ENCODE results near the gene TNRC6B. TPM values are rescaled to one million over a fixed set of nuclear protein-coding genes. Genes with fewer than 3 reads are reported as not detected.

TNRC6B gene
- total RNA-seq, 3 donors from 2014 or later, result 32.8 to 53.1 (median 39.7) TPM

DNA sequence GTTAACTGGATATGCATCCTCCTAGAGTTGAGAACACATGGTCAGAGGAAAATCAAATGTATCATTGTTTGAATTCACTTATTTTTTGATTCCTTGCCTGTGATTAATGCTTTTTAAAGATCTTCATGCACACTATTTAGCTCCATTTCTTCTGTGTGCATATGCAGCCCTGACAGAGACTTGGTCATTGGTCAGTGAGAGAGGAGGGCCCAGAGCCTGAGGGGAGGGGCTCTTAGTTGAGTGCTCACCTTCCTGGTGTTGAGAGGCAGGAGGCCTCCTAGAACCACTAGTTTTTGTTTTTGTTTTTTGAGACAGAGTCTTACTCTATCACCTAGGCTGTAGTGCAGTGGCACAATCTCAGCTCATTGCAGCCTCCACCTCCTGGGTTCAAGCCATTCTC is 48.9 kb downstream of the TNRC6B start:
- Histone ChIP-seq H3K27me3 (no peaks in the 10 kb centered on the region), H3K36me3 (no peaks in the 10 kb centered on the region), H3K4me1 (no peaks in the 10 kb centered on the region), H3K9me3 (no peaks in the 10 kb centered on the region), H3K4me3 (no peak overlapping the region), H3K27ac (no peak overlapping the region)
- intact Hi-C loops (cut with DNase I; ENCODE audit: low total_unique reads), result no loop called here
- no peak for TF ChIP-seq POLR2AphosphoS5 (IDR thresholded peaks at IDR 0.05)
- TF ChIP-seq, protein P1, sequence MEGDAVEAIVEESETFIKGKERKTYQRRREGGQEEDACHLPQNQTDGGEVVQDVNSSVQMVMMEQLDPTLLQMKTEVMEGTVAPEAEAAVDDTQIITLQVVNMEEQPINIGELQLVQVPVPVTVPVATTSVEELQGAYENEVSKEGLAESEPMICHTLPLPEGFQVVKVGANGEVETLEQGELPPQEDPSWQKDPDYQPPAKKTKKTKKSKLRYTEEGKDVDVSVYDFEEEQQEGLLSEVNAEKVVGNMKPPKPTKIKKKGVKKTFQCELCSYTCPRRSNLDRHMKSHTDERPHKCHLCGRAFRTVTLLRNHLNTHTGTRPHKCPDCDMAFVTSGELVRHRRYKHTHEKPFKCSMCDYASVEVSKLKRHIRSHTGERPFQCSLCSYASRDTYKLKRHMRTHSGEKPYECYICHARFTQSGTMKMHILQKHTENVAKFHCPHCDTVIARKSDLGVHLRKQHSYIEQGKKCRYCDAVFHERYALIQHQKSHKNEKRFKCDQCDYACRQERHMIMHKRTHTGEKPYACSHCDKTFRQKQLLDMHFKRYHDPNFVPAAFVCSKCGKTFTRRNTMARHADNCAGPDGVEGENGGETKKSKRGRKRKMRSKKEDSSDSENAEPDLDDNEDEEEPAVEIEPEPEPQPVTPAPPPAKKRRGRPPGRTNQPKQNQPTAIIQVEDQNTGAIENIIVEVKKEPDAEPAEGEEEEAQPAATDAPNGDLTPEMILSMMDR (IDR thresholded peaks at IDR 0.05), result no peak
- no peak for TF ChIP-seq POLR2A (IDR thresholded peaks at IDR 0.05)
- DNase-seq (ENCODE audit: low spot score in 2 of 2), result no peak

DNA sequence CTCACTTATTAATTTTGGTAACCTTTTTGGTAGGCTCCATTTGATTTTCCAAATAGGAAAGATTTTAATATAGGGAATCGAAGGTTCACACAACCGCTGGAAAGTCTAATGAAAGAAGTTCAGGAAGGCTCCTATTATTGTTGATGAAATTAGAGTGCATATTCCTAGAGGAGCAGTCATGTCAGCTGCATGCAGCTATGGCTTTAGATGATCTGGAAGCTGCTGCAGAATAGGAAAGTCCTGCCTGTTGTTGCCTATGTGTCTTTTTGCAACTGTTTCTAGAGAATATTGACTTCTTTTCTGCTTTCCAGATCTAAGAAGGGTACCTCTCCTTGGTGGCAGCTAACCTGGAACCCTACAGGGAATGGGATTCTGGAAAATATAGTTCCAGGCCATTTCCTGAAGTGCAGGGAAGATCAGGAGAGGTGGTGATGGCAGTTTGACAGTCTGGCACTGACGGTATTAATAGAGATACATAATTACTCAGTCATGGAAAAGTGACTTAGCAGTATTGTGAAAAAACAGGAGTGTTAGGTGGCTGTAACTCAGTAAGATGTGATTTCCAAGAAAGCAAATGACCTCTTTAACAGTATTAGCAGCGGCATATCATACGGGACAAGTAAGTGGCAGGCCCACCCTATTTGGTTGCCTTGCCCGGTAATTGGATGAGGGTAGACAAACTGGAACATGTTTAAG is 54.0 kb downstream of the TNRC6B start:
- H3K4me3 ChIP-seq, result no peak overlapping the region
- no peak overlapping the region for H3K27ac ChIP-seq
- no peak for DNase-seq (ENCODE audit: low spot score in 2 of 2)
- H3K4me1 ChIP-seq, result no peaks in the 10 kb centered on the region
- intact Hi-C loops (cut with DNase I; ENCODE audit: low total_unique reads), result no loop called here
- TF ChIP-seq POLR2AphosphoS5 (IDR thresholded peaks at IDR 0.05) (no peak), POLR2A (IDR thresholded peaks at IDR 0.05) (no peak)
- TF ChIP-seq, protein P1 (IDR thresholded peaks at IDR 0.05), result no peak
- no peaks in the 10 kb centered on the region for H3K9me3 ChIP-seq
- no peaks in the 10 kb centered on the region for H3K27me3 ChIP-seq
- no peaks in the 10 kb centered on the region for H3K36me3 ChIP-seq

DNA sequence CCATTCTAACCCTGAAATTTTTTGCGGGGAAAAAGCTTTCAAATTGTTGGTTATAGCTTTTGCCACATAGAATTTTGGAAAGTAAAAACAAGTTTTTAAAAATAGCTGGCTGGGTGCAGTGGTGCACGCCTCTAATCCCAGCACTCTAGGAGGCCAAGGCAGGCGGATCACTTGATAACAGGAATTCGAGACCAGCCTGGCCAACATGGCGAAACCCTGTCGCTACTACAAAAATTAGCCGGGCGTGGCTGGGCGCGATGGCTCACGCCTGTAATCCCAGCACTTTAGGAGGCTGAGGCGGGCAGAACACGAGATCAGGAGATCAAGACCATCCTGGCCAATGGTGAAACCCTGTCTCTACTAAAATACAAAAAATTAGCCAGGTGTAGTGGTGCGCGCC is 54.9 kb downstream of the TNRC6B start:
- DNase-seq (ENCODE audit: low spot score in 2 of 2), result no peak
- H3K36me3 ChIP-seq, result no peaks in the 10 kb centered on the region
- H3K9me3 ChIP-seq, result no peaks in the 10 kb centered on the region
- TF ChIP-seq, protein P1 (IDR thresholded peaks at IDR 0.05), result no peak
- TF ChIP-seq POLR2AphosphoS5 (IDR thresholded peaks at IDR 0.05) (no peak), POLR2A (IDR thresholded peaks at IDR 0.05) (no peak)
- H3K4me3 ChIP-seq, result no peak overlapping the region
- H3K27ac ChIP-seq, result no peak overlapping the region
- intact Hi-C loops (cut with DNase I; ENCODE audit: low total_unique reads), result no loop called here
- no peaks in the 10 kb centered on the region for H3K4me1 ChIP-seq
- no peaks in the 10 kb centered on the region for H3K27me3 ChIP-seq

DNA sequence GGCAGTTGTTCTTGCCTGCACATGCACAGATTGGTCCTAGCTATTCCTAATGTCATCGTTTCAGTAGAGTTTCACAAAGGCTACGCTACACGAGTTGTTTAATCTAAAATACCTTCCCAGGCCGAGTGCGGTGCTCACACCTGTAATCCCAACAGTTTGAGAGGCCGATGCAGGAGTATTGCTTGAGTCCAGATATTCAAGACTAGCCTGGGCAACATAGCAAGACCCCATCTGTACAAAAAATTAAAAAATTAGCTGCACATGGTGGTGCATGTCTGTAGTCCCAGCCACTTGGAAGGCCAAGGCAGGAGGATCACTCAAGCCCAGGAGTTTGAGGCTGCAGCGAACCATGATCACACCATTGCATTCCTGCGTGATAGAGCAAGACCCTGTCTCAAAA is 56.2 kb downstream of the TNRC6B start:
- TF ChIP-seq, protein P1 (IDR thresholded peaks at IDR 0.05), result no peak
- no peak for TF ChIP-seq POLR2AphosphoS5 (IDR thresholded peaks at IDR 0.05)
- no peak for TF ChIP-seq POLR2A (IDR thresholded peaks at IDR 0.05)
- intact Hi-C loops (cut with DNase I; ENCODE audit: low total_unique reads), result no loop called here
- Histone ChIP-seq H3K9me3 (no peaks in the 10 kb centered on the region), H3K36me3 (no peaks in the 10 kb centered on the region), H3K27ac (no peak overlapping the region), H3K4me1 (peaks cover 0 to 3% of the 10 kb centered on the region in 2 donors), H3K4me3 (no peak overlapping the region), H3K27me3 (no peaks in the 10 kb centered on the region)
- no peak for DNase-seq (ENCODE audit: low spot score in 2 of 2)

DNA sequence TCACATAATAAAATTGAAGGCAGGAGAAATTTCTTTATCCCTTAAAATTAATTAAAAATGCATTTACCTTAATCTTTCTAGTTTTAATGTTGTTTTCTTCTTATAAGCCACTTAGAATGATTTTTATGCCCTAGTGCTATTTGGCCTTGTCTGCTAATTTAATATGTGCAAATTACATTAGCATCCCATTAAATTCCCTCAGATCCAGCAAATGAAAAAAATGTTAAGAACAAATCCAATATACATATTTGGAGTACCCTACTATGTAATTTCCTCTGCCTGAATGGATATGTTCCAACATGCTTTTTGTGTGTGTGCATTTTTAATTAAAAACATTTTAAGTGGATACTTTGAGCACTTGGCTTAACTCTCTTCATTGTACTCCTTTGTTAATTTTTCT is 56.9 kb downstream of the TNRC6B start:
- Histone ChIP-seq H3K4me1 (peaks cover 0 to 11% of the 10 kb centered on the region in 2 donors), H3K27ac (no peak overlapping the region), H3K27me3 (no peaks in the 10 kb centered on the region), H3K9me3 (no peaks in the 10 kb centered on the region), H3K4me3 (no peak overlapping the region), H3K36me3 (no peaks in the 10 kb centered on the region)
- DNase-seq (ENCODE audit: low spot score in 2 of 2), result no peak
- intact Hi-C loops (cut with DNase I; ENCODE audit: low total_unique reads), result no loop called here
- TF ChIP-seq POLR2A (IDR thresholded peaks at IDR 0.05) (no peak), POLR2AphosphoS5 (IDR thresholded peaks at IDR 0.05) (no peak)
- TF ChIP-seq, protein P1 (IDR thresholded peaks at IDR 0.05), result no peak

Measured in breast epithelium (tissue), 4 donors.